ENCODE results near the gene RRP12.
A peak's percentile ranks its signal among the peaks of the same experiment; 100 is the strongest.
"Not testable (repeated sequence)": the region's sequence is repeated elsewhere in the genome, so short reads cannot be mapped to it uniquely, and the experiment has no call there.

Gene RRP12

GRCh38 chr10:97353945-97354344, 47.2 kb downstream of the RRP12 start:
- Histone ChIP-seq H3K4me1 (ENCODE audit: control insufficient read depth, insufficient read depth, low read length) (peaks cover 6% of the 10 kb centered on the region), H3K9me3 (ENCODE audit: control insufficient read depth, low read length) (no peaks in the 10 kb centered on the region), H3K4me3 (ENCODE audit: low read length) (no peak overlapping the region), H3K36me3 (ENCODE audit: control insufficient read depth, insufficient read depth, low read length, severe bottlenecking) (peaks cover 35% of the 10 kb centered on the region), H3K9ac (ENCODE audit: low read length) (no peak overlapping the region), H3K27me3 (replicated peaks; ENCODE audit: control insufficient read depth, insufficient read depth, low read length) (no peaks in the 10 kb centered on the region)
- no peak for DNase-seq (ENCODE audit: low read depth)

GRCh38 chr10:97349752-97350513, 51.2 kb downstream of the RRP12 start:
- Histone ChIP-seq H3K36me3 (ENCODE audit: control insufficient read depth, insufficient read depth, low read length, severe bottlenecking) (peaks cover 12% of the 10 kb centered on the region), H3K9ac (ENCODE audit: low read length) (no peak overlapping the region), H3K27me3 (replicated peaks; ENCODE audit: control insufficient read depth, insufficient read depth, low read length) (no peaks in the 10 kb centered on the region), H3K4me1 (ENCODE audit: control insufficient read depth, insufficient read depth, low read length) (peaks cover 6% of the 10 kb centered on the region), H3K4me3 (ENCODE audit: low read length) (no peak overlapping the region), H3K9me3 (ENCODE audit: control insufficient read depth, low read length) (no peaks in the 10 kb centered on the region)
- DNase-seq (ENCODE audit: low read depth) = no peak

GRCh38 chr10:97347317-97347716, 53.8 kb downstream of the RRP12 start:
- H3K9ac ChIP-seq (ENCODE audit: low read length) = no peak overlapping the region
- peaks cover 8% of the 10 kb centered on the region for H3K36me3 ChIP-seq (ENCODE audit: control insufficient read depth, insufficient read depth, low read length, severe bottlenecking)
- DNase-seq (ENCODE audit: low read depth) = no peak
- H3K9me3 ChIP-seq (ENCODE audit: control insufficient read depth, low read length) = no peaks in the 10 kb centered on the region
- H3K4me3 ChIP-seq (ENCODE audit: low read length) = no peak overlapping the region
- H3K27me3 ChIP-seq (replicated peaks; ENCODE audit: control insufficient read depth, insufficient read depth, low read length) = no peaks in the 10 kb centered on the region
- peaks cover 6% of the 10 kb centered on the region for H3K4me1 ChIP-seq (ENCODE audit: control insufficient read depth, insufficient read depth, low read length)

GRCh38 chr10:97343664-97344063, 57.5 kb downstream of the RRP12 start:
- H3K36me3 ChIP-seq (ENCODE audit: control insufficient read depth, insufficient read depth, low read length, severe bottlenecking); H3K27me3 ChIP-seq (replicated peaks; ENCODE audit: control insufficient read depth, insufficient read depth, low read length); H3K4me1 ChIP-seq (ENCODE audit: control insufficient read depth, insufficient read depth, low read length); H3K4me3 ChIP-seq (ENCODE audit: low read length); H3K9me3 ChIP-seq (ENCODE audit: control insufficient read depth, low read length); DNase-seq (ENCODE audit: low read depth); H3K9ac ChIP-seq (ENCODE audit: low read length): not testable (repeated sequence)

GRCh38 chr10:97341416-97341815, 59.7 kb downstream of the RRP12 start:
- H3K9me3 ChIP-seq (ENCODE audit: control insufficient read depth, low read length) = no peaks in the 10 kb centered on the region
- peaks cover 10% of the 10 kb centered on the region for H3K4me1 ChIP-seq (ENCODE audit: control insufficient read depth, insufficient read depth, low read length)
- H3K9ac ChIP-seq (ENCODE audit: low read length) = no peak overlapping the region
- no peak for DNase-seq (ENCODE audit: low read depth)
- no peak overlapping the region for H3K4me3 ChIP-seq (ENCODE audit: low read length)
- no peaks in the 10 kb centered on the region for H3K27me3 ChIP-seq (replicated peaks; ENCODE audit: control insufficient read depth, insufficient read depth, low read length)
- H3K36me3 ChIP-seq (ENCODE audit: control insufficient read depth, insufficient read depth, low read length, severe bottlenecking) = no peaks in the 10 kb centered on the region

- H3K4me1 ChIP-seq (ENCODE audit: control insufficient read depth, insufficient read depth, low read length) = peaks cover 16% of the 10 kb centered on the region
- no peaks in the 10 kb centered on the region for H3K9me3 ChIP-seq (ENCODE audit: control insufficient read depth, low read length)
- H3K36me3 ChIP-seq (ENCODE audit: control insufficient read depth, insufficient read depth, low read length, severe bottlenecking) = no peaks in the 10 kb centered on the region
- H3K4me3 ChIP-seq (ENCODE audit: low read length) = no peak overlapping the region
- H3K27me3 ChIP-seq (replicated peaks; ENCODE audit: control insufficient read depth, insufficient read depth, low read length) = no peaks in the 10 kb centered on the region
- H3K9ac ChIP-seq (ENCODE audit: low read length) = no peak overlapping the region
- DNase-seq (ENCODE audit: low read depth) = no peak
These were observed 63.1 kb downstream of the RRP12 start for GRCh38 chr10:97338041-97338440.

- Histone ChIP-seq H3K4me3 (ENCODE audit: low read length) (no peak overlapping the region), H3K9me3 (ENCODE audit: control insufficient read depth, low read length) (no peaks in the 10 kb centered on the region), H3K9ac (ENCODE audit: low read length) (no peak overlapping the region), H3K36me3 (ENCODE audit: control insufficient read depth, insufficient read depth, low read length, severe bottlenecking) (no peaks in the 10 kb centered on the region), H3K27me3 (replicated peaks; ENCODE audit: control insufficient read depth, insufficient read depth, low read length) (no peaks in the 10 kb centered on the region), H3K4me1 (ENCODE audit: control insufficient read depth, insufficient read depth, low read length) (peaks cover 22% of the 10 kb centered on the region)
- DNase-seq (ENCODE audit: low read depth) = peak; percentile 15
These were observed 64.0 kb downstream of the RRP12 start for GRCh38 chr10:97336942-97337831.

GRCh38 chr10:97336446-97336845, 64.7 kb downstream of the RRP12 start:
- H3K27me3 ChIP-seq (replicated peaks; ENCODE audit: control insufficient read depth, insufficient read depth, low read length) = no peaks in the 10 kb centered on the region
- peak; percentile 6 for DNase-seq (ENCODE audit: low read depth)
- no peak overlapping the region for H3K4me3 ChIP-seq (ENCODE audit: low read length)

GRCh38 chr10:97336006-97336405, 65.1 kb downstream of the RRP12 start:
- Histone ChIP-seq H3K27me3 (replicated peaks; ENCODE audit: control insufficient read depth, insufficient read depth, low read length) (no peaks in the 10 kb centered on the region), H3K4me3 (ENCODE audit: low read length) (no peak overlapping the region), H3K9me3 (ENCODE audit: control insufficient read depth, low read length) (no peaks in the 10 kb centered on the region), H3K4me1 (ENCODE audit: control insufficient read depth, insufficient read depth, low read length) (peaks cover 34% of the 10 kb centered on the region), H3K9ac (ENCODE audit: low read length) (no peak overlapping the region), H3K36me3 (ENCODE audit: control insufficient read depth, insufficient read depth, low read length, severe bottlenecking) (no peaks in the 10 kb centered on the region)
- DNase-seq (ENCODE audit: low read depth) = no peak

More at GRCh38 chr10:97336446-97336845, 64.7 kb downstream of the RRP12 start:
- peaks cover 30% of the 10 kb centered on the region for H3K4me1 ChIP-seq (ENCODE audit: control insufficient read depth, insufficient read depth, low read length)
- H3K9ac ChIP-seq (ENCODE audit: low read length) = no peak overlapping the region
- H3K36me3 ChIP-seq (ENCODE audit: control insufficient read depth, insufficient read depth, low read length, severe bottlenecking) = no peaks in the 10 kb centered on the region
- no peaks in the 10 kb centered on the region for H3K9me3 ChIP-seq (ENCODE audit: control insufficient read depth, low read length)

- DNase-seq (ENCODE audit: low read depth) = no peak
- Histone ChIP-seq H3K36me3 (ENCODE audit: control insufficient read depth, insufficient read depth, low read length, severe bottlenecking) (no peaks in the 10 kb centered on the region), H3K27me3 (replicated peaks; ENCODE audit: control insufficient read depth, insufficient read depth, low read length) (no peaks in the 10 kb centered on the region), H3K9me3 (ENCODE audit: control insufficient read depth, low read length) (no peaks in the 10 kb centered on the region), H3K4me3 (ENCODE audit: low read length) (peak overlapping the region; percentile 82), H3K4me1 (ENCODE audit: control insufficient read depth, insufficient read depth, low read length) (peaks cover 35% of the 10 kb centered on the region), H3K9ac (ENCODE audit: low read length) (peak overlapping the region; percentile 92)
These were observed 65.9 kb downstream of the RRP12 start for GRCh38 chr10:97335188-97335619.

- peaks cover 35% of the 10 kb centered on the region for H3K4me1 ChIP-seq (ENCODE audit: control insufficient read depth, insufficient read depth, low read length)
- H3K9ac ChIP-seq (ENCODE audit: low read length) = peak within 1 kb of the TSS; percentile 92
- peak; percentile 96 for DNase-seq (ENCODE audit: low read depth)
- no peaks in the 10 kb centered on the region for H3K9me3 ChIP-seq (ENCODE audit: control insufficient read depth, low read length)
- H3K36me3 ChIP-seq (ENCODE audit: control insufficient read depth, insufficient read depth, low read length, severe bottlenecking) = no peaks in the 10 kb centered on the region
- no peaks in the 10 kb centered on the region for H3K27me3 ChIP-seq (replicated peaks; ENCODE audit: control insufficient read depth, insufficient read depth, low read length)
- H3K4me3 ChIP-seq (ENCODE audit: low read length) = peak within 1 kb of the TSS; percentile 82
These were observed 66.6 kb downstream of the RRP12 start, which contains the start of gene FRAT2 for GRCh38 chr10:97334370-97335175. Gene FRAT2, minus strand, starts transcription at chr10:97334729. Its CDS starts 157 bp downstream, at chr10:97334572.

Measured in adipocyte (in vitro differentiated cells).